HEK293 (cell line): ENCODE results near the gene GRK5.

Experiments used
- BCL11A ChIP-seq: fragments of 450-650 bp; formaldehyde crosslinking; IDR thresholded peaks from 2 replicates; pipeline ENCODE4 v1.5.1; 2016; ENCODE audit warnings: low read depth, missing biosample characterization, missing genetic modification characterization
- FEZF1 ChIP-seq: fragments of 450-650 bp; formaldehyde crosslinking; IDR thresholded peaks from 2 replicates; pipeline ENCODE4 v1.5.1; 2016; ENCODE audit warnings: missing biosample characterization, missing genetic modification characterization
- GLIS1 ChIP-seq: fragments of 450-650 bp; formaldehyde crosslinking; IDR thresholded peaks from 2 replicates; pipeline ENCODE4 v1.5.1; 2016; ENCODE audit warnings: missing biosample characterization, missing genetic modification characterization
- HOXA7 ChIP-seq: sonication (generic); formaldehyde crosslinking; IDR thresholded peaks from 2 replicates; pipeline ENCODE4 v1.8.1; 2022; ENCODE audit warnings: missing genetic modification reagents, borderline replicate concordance
- KLF17 ChIP-seq: fragments of 450-650 bp; formaldehyde crosslinking; IDR thresholded peaks from 2 replicates; pipeline ENCODE4 v1.5.1; 2016; ENCODE audit warnings: missing biosample characterization, missing genetic modification characterization
- KLF8 ChIP-seq: fragments of 450-650 bp; formaldehyde crosslinking; IDR thresholded peaks from 2 replicates; pipeline ENCODE4 v1.5.1; 2016; ENCODE audit warnings: missing biosample characterization, missing genetic modification characterization
- MZF1 ChIP-seq: fragments of 450-650 bp; formaldehyde crosslinking; IDR thresholded peaks from 2 replicates; pipeline ENCODE4 v1.5.1; 2017; ENCODE audit warnings: missing biosample characterization, missing genetic modification characterization, borderline replicate concordance
- PRDM2 ChIP-seq: fragments of 450-650 bp; formaldehyde crosslinking; IDR thresholded peaks from 2 replicates; pipeline ENCODE4 v1.5.1; 2016; ENCODE audit warnings: missing biosample characterization, missing genetic modification characterization, borderline replicate concordance
- RBAK ChIP-seq: fragments of 450-650 bp; formaldehyde crosslinking; IDR thresholded peaks from 2 replicates; pipeline ENCODE4 v1.5.1; 2016; ENCODE audit warnings: missing biosample characterization, missing genetic modification characterization
- SCRT2 ChIP-seq: fragments of 450-650 bp; formaldehyde crosslinking; IDR thresholded peaks from 2 replicates; pipeline ENCODE4 v1.5.1; 2016; ENCODE audit warnings: missing biosample characterization, missing genetic modification characterization
- SETDB1 ChIP-seq: IDR thresholded peaks from one replicate; pipeline ENCODE4 v1.6.1; 2017; ENCODE audit warnings: mild to moderate bottlenecking, low read length, moderate library complexity, mixed read lengths; ENCODE audit not compliant: insufficient read length
- SP2 ChIP-seq: fragments of 450-650 bp; formaldehyde crosslinking; IDR thresholded peaks from 2 replicates; pipeline ENCODE4 v1.5.1; 2016; ENCODE audit warnings: missing biosample characterization, missing genetic modification characterization
- WT1 ChIP-seq: fragments of 450-650 bp; formaldehyde crosslinking; IDR thresholded peaks from 2 replicates; pipeline ENCODE4 v1.5.1; 2016; ENCODE audit warnings: missing biosample characterization, missing genetic modification characterization
- ZBTB44 ChIP-seq: fragments of 450-650 bp; IDR thresholded peaks from 2 replicates; pipeline ENCODE4 v1.5.1; 2018; ENCODE audit warnings: missing biosample characterization, mild to moderate bottlenecking, missing genetic modification characterization
- ZFP69B ChIP-seq: fragments of 450-650 bp; formaldehyde crosslinking; IDR thresholded peaks from 2 replicates; pipeline ENCODE4 v1.5.1; 2016; ENCODE audit warnings: missing biosample characterization, missing genetic modification characterization
- ZNF10 ChIP-seq: fragments of 450-650 bp; formaldehyde crosslinking; IDR thresholded peaks from 2 replicates; pipeline ENCODE4 v1.5.1; 2017; ENCODE audit warnings: missing biosample characterization, missing genetic modification characterization
- ZNF19 ChIP-seq: fragments of 450-650 bp; formaldehyde crosslinking; IDR thresholded peaks from 2 replicates; pipeline ENCODE4; 2016; ENCODE audit warnings: missing biosample characterization, missing genetic modification characterization, low read depth
- ZNF23 ChIP-seq: fragments of 450-650 bp; formaldehyde crosslinking; IDR thresholded peaks from 2 replicates; pipeline ENCODE4 v1.5.1; 2016; ENCODE audit warnings: missing biosample characterization, missing genetic modification characterization, borderline replicate concordance
- ZNF302 ChIP-seq: fragments of 450-650 bp; formaldehyde crosslinking; IDR thresholded peaks from 2 replicates; pipeline ENCODE4 v1.5.1; 2016; ENCODE audit warnings: missing biosample characterization, missing genetic modification characterization, low read depth
- ZNF433 ChIP-seq: fragments of 450-650 bp; formaldehyde crosslinking; IDR thresholded peaks from 2 replicates; pipeline ENCODE4 v1.5.1; 2016; ENCODE audit warnings: missing biosample characterization, missing genetic modification characterization, low read depth
- ZNF473 ChIP-seq: fragments of 450-650 bp; formaldehyde crosslinking; IDR thresholded peaks from 2 replicates; pipeline ENCODE4 v1.5.1; 2017; ENCODE audit warnings: missing biosample characterization, missing genetic modification characterization
- ZNF488 ChIP-seq: fragments of 450-650 bp; formaldehyde crosslinking; IDR thresholded peaks from 2 replicates; pipeline ENCODE4 v1.5.1; 2016; ENCODE audit warnings: missing biosample characterization, missing genetic modification characterization
- ZNF501 ChIP-seq: fragments of 450-650 bp; formaldehyde crosslinking; IDR thresholded peaks from 2 replicates; pipeline ENCODE4 v1.5.1; 2016; ENCODE audit warnings: missing biosample characterization, missing genetic modification characterization
- ZNF513 ChIP-seq: fragments of 450-650 bp; IDR thresholded peaks from 2 replicates; pipeline ENCODE4 v1.5.1; 2018; ENCODE audit warnings: missing biosample characterization, missing genetic modification characterization
- ZNF521 ChIP-seq: fragments of 450-650 bp; formaldehyde crosslinking; IDR thresholded peaks from 2 replicates; pipeline ENCODE4 v1.5.1; 2017; ENCODE audit warnings: missing biosample characterization, mild to moderate bottlenecking, missing genetic modification characterization
- ZNF529 ChIP-seq: fragments of 450-650 bp; formaldehyde crosslinking; IDR thresholded peaks from 2 replicates; pipeline ENCODE4 v1.5.1; 2017; ENCODE audit warnings: missing genetic modification characterization, missing biosample characterization; ENCODE audit not compliant: insufficient replicate concordance
- ZNF549 ChIP-seq: fragments of 450-650 bp; IDR thresholded peaks from 2 replicates; pipeline ENCODE4 v1.5.1; 2018; ENCODE audit warnings: missing biosample characterization, missing genetic modification characterization, mild to moderate bottlenecking, inconsistent platforms, moderate library complexity
- ZNF558 ChIP-seq: fragments of 450-650 bp; formaldehyde crosslinking; IDR thresholded peaks from 2 replicates; pipeline ENCODE4 v1.5.1; 2016; ENCODE audit warnings: missing biosample characterization, missing genetic modification characterization
- ZNF571 ChIP-seq: fragments of 450-650 bp; formaldehyde crosslinking; IDR thresholded peaks from 2 replicates; pipeline ENCODE4 v1.5.0; 2017; ENCODE audit warnings: missing biosample characterization, missing genetic modification characterization
- ZNF600 ChIP-seq: fragments of 450-650 bp; formaldehyde crosslinking; IDR thresholded peaks from 2 replicates; pipeline ENCODE4 v1.5.1; 2016; ENCODE audit warnings: missing biosample characterization, missing genetic modification characterization
- ZNF623 ChIP-seq: fragments of 450-650 bp; formaldehyde crosslinking; IDR thresholded peaks from 2 replicates; pipeline ENCODE4 v1.5.1; 2016; ENCODE audit warnings: missing biosample characterization, missing genetic modification characterization
- ZNF664 ChIP-seq: fragments of 450-650 bp; formaldehyde crosslinking; IDR thresholded peaks from 2 replicates; pipeline ENCODE4 v1.5.1; 2016; ENCODE audit warnings: missing biosample characterization, missing genetic modification characterization
- ZNF670 ChIP-seq: fragments of 450-650 bp; formaldehyde crosslinking; IDR thresholded peaks from 2 replicates; pipeline ENCODE4 v1.5.1; 2016; ENCODE audit warnings: missing biosample characterization, missing genetic modification characterization, low read depth

GRK5 gene

GRCh38 chr10:119313024-119313423 is 105.7 kb downstream of the GRK5 start (continued):
- TF ChIP-seq ZNF473 (tag by site-specific recombination) (no peak), ZNF23 (tag by site-specific recombination) (no peak), ZNF549 (no peak), SP2 (no peak), ZNF513 (tag by site-specific recombination) (peak; percentile 76), SETDB1 (no peak), ZNF302 (tag by site-specific recombination) (no peak), HOXA7 (CRISPR knock-in tag) (no peak), ZBTB44 (tag by site-specific recombination) (no peak), ZNF433 (tag by site-specific recombination) (no peak), ZNF488 (tag by site-specific recombination) (no peak), ZNF521 (tag by site-specific recombination) (peak; percentile 34; the same call in 1 of the 2 replicates), GLIS1 (tag by site-specific recombination) (no peak; the same call in 1 of the 2 replicates), ZNF529 (tag by site-specific recombination) (no peak), SCRT2 (tag by site-specific recombination) (no peak), RBAK (tag by site-specific recombination) (no peak), FEZF1 (tag by site-specific recombination) (no peak), KLF8 (no peak), WT1 (tag by site-specific recombination) (no peak), ZNF501 (tag by site-specific recombination) (no peak), KLF17 (tag by site-specific recombination) (no peak), ZNF670 (tag by site-specific recombination) (no peak; the same call in 1 of the 2 replicates), ZNF19 (tag by site-specific recombination) (no peak), ZNF558 (tag by site-specific recombination) (no peak), PRDM2 (tag by site-specific recombination) (no peak), MZF1 (tag by site-specific recombination) (no peak), ZNF664 (tag by site-specific recombination) (no peak), ZNF600 (tag by site-specific recombination) (no peak), ZNF571 (tag by site-specific recombination) (peak; percentile 51; the same call in 1 of the 2 replicates), ZNF623 (tag by site-specific recombination) (no peak), ZFP69B (no peak), ZNF10 (tag by site-specific recombination) (no peak), BCL11A (tag by site-specific recombination) (no peak)
